Measurements from ENCODE around the gene PTCH1.

The PTCH1 gene

DNA sequence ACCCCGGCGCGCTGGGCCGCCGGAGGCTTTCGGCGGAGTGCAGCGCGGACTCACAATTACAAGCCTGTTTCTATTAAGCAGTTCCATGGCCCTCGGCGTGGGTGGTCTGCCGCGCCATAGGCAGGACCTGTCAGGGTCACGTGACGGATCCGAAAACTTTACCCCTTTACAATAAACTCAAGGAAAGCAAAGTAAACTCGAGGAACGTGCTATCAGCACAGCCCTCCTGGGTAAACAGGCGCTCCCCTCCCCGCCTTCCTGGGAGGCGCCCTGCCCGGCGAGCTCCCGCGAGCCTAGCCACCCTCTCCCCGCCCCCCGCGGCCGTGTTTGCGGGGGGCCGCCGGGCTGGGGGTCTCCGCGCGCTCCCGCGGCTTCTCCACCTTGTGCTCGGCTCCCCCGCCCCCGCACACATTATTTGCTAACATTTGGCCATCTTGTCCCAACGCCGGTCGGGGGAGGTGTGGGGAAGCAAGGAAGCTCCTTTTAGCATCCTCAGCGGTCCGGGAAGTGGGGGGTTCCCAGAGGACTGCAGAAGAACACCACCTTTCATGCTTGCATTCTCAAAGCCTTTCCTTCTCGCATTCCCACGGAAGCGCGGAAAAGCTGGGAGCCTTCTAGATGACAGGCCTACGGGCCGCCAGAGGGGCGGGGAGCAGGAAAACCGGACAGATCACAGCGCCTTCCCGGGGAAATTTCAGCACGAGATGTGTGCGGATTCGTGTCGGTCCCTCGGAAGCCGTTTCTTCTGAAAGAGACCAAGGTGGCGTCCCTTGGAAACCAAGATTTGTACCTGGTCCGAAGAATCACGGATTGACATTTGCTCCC, at the start of gene PTCH1:
Gene PTCH1 (minus strand): TSS at position 238 of the 825 bp plus-strand sequence.
- no peak for DNase-seq

DNA sequence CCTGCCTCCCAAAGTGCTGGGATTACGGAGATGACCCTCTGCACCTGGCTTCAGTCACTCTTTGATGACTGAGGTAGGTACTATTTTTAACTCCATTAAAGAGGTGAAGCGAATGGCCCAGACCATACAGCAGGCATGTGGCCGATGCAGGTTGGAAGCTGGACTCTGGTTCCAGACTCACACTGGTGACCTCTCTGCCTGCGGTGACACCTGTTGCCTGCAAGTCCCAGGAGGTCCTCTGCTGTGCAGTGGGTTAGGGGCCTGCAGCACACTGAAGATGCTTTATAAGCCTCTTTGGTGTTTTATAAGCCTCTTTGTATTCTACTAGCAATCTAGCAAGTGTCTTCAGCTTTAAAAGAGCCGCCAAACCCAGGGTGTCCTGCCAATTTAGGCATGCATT, 49.2 kb upstream of the PTCH1 start:
- no peak for DNase-seq

DNA sequence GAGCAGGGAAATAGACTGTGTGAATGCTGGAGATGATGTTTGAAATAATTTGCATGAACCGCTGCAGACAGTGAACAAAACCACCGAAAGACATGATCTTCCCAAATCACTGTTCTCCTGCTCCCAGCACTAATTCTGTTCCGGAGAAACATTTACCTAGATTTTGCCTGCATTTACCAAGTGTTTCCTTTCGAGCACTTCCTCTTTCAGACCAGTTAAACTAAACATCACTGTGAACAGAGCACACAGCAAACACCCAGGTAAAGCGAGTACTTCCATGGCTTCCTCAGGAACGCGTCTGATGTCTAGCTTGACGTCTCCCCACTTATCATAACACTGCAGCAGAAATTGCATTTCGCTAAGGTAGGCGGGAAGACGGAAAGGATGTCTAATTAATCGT, 45.1 kb upstream of the PTCH1 start:
- DNase-seq: no peak

DNA sequence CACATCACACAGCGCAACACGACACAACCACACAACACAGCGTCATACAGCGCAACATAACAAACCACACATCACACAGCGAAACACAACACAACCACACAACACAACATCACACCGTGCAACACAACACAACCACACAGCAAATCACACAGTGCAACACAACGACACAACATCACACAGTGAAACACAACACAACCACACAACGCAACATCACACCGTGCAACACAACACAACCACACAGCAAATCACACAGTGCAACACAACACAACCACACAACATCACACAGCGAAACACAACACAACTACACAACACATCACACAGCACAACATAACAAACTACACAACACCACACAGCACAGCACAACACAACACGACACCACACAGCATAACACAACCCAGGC, 40.4 kb upstream of the PTCH1 start:
- no peak for DNase-seq

DNA sequence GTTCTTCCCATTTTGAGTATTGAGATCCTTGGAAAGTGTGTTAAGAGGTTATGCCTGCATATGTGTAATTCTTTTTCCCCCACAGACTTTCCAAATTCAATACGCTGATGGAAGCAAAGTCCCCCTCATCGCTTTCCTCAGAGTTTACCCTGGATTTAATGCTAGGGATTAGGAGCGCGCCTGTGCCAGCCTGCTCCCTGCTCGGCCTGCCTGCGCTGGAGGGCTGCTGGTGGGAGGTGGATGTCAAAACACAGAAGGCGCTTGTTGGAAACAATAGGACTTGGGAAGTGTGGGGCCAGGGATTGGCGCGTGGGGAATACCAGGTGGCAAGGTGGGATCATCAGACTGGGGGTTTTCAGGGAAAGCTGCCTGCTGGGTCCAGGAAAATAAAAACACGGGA, 39.8 kb upstream of the PTCH1 start:
- no peak for DNase-seq

DNA sequence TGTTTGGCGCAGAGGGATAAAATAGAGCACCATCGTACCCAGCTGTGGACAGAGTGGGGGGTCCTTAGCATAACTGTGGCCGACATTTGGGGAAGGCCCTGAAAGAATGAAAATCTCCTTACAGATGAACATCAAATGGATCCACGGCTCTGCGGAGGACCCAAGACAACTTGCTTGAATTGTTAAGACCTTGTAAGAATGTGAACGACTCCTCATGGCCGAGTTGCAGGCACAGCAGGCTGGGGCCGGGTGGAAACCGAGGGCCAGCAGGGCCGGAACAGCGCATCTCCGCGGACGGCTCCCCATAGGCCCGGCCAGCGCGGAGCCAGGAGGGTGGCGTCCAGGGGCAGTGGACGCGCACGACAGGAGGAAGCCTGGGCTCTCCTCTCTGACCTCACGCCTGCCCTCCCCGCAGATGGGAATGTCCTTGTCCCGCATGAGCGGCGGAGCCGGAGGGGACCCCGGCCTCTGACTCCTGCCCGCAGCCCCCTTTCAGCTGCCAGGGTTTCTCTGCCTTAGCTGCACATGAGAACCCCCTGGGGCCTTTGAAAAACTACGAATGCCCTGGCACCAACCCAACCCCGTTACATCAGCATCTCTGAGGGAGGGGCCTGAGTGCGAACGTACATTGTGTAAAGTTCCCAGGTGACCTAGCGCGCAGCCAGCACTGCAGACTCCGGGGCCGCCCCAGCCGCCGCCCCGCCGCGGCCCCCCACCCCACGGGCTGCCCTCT, 36.2 kb upstream of the PTCH1 start:
- no peak for DNase-seq

DNA sequence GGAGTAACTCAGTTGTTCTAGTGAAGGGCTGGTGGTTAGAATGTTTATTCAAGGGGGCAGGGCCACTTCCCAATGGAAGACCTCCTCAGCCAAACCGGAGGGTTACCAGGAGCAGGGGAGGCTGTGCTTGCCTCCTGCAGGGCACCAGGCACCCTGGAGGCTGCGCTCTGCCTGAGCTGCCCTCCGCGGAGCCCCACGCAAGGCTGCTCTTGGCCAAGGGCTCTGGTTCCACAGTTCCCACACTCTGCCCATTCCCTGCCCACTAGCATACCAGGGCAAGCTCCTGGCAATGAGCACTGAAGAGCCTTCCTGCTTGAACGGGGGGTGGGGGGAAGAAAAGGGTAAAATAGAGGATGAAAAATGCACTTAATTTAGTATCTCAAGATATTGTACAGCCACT, 35.5 kb upstream of the PTCH1 start:
- no peak for DNase-seq

DNA sequence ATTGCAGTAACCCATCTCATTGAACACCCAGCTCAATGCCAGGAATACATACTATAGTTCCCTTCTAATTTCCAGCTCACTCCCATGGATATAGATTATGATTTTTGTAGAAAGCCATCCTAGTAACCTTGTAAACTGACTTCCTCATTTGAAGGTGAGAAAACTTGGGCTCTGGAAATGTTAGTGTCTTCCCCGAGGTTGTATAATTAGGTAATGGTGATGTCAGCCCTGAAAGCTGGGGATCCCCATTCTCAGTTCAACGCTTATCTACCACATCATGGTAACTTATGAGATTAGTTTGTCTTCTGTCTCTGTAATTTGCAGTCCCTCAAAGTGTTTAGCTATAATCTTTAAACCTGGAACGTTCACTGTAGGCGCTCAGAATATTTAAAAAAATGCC, 34.6 kb upstream of the PTCH1 start:
- DNase-seq: no peak

DNA sequence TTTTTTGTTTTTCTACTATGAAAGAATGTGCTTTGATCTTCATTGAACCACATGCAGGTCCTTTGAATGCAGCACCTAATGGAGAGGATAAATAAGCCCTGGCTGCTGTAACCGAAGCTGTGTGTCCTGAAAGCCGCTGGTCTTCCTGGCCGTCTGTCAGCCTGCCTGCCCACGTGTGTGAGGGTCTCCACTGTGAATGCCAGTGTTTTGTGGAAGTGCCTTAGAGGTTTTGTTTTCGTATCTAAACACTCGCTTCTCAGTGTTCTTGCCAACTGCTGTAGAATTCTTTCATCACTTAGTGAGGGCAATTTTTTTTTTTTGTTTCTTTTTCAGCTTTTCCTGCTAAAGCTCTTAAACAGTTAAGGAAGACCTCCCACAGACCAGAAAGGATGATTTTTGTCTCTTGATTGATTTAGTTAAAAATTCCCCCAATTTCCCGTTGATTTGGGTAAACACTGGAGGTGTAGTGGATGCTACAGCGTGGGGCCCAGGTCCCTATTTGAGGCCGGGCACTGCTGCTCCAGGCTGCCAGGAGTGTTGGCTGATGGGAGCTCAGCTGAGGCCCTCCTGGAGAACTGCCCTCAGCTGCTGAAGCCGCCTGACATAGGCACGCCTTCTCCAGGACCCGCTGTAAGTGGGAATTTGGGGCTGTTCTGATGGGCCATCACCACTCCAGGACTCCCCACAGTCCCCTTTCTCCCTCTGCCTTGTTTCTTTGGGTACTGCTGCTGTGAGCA, 29.2 kb upstream of the PTCH1 start:
- no peak for DNase-seq

DNA sequence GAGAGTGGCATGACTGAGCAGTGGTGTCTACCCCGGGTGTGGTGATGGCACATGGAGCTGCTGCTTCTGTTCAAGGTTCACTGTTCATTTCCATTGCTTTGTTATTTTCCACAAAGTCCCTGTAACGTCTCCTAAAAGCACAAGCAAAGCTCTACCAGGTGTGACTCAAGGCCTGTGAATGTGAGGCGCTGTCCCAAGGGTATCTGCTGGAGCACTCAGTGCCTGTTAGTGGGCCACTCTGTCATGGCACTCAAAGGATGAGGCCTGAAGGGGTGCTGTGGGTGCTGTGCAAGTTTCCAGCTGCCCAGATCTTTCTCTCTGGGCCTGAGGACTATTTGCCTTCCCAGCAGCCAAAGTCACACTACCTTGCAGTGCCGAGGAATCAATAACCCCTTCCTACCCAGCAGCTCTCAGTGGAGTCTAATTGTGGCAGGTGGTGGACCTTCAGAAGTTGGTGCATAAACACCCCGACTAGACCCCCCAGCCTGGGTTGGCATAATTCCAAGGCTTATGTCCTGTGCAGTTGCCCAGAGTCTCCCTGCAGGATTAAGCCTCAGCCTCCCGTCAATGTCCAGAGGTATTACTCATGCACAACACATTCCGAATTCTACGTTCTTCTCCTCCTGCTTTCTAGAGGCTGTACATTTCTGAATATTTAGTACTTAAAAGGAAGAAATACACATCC, 17.4 kb upstream of the PTCH1 start:
- no peak for DNase-seq

DNA sequence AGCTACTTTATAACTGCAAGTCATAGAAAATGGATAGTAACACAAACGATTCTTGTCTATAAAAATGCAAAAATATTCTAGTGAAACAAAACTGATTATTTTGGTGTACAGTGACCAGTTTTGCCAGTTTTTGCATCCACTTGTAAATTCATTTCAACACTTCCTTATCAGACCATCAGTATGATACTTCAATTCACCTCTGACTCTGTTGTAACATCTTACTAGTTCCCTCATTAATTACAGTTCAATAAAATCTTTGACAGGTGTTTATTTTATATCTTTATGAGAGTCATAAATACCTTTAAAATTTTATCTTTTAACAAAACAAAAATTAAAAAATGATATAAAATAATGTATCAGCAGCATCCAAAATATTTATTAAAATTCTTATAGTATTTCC, 13.1 kb upstream of the PTCH1 start:
- no peak for DNase-seq

DNA sequence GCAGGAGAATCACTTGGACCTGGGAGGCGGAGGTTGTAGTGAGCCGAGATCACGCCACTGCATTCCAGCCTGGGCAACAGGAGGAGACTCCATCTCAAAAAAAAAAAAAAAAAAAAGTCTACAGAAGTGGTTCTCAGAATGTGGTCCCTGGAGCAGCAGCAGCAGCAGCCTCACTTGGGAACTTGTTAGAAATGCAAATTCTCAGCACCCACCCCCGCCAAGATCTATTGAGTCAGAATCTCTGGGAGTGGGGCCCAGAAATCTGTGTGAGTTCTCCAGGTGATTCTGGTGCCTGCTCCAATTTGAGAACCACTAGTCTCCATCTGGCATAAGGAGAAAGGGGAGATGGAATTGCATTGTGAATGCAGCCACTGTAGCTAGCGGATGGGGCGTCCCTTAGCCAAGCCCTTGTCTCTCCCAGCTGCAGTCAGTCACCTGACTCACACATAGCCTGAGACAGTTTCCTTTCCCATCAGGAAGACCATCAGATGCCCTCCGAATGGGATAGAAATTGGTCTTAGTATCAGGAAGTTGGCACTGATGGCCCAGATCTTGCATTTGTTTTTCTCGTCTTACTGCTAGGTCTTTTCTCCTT, 12.2 kb upstream of the PTCH1 start:
- DNase-seq: no peak

DNA sequence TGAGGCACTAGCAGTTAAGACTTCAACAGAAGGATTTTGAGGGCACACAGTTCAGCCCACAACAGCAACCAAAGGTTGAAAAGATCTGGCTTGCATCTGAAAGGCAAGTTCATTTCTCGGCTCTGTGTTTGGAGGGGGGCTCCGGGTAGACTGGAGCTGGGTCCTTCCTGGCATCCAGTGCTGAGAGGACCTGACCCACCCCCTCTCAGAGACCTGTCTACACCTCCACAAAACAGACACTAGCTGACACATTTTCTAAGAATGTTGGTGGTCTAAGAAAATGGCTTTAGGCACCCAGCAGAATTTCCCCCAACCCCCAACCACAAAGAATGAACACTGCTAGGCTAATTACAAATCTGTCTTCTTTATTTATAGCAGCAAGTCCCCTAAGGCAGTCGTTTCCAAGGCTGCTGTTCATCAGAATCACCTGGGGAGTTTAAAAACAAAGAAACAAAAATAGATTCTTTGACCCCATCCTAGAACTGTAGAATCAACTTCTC, 6.2 kb upstream of the PTCH1 start:
- no peak for DNase-seq

DNA sequence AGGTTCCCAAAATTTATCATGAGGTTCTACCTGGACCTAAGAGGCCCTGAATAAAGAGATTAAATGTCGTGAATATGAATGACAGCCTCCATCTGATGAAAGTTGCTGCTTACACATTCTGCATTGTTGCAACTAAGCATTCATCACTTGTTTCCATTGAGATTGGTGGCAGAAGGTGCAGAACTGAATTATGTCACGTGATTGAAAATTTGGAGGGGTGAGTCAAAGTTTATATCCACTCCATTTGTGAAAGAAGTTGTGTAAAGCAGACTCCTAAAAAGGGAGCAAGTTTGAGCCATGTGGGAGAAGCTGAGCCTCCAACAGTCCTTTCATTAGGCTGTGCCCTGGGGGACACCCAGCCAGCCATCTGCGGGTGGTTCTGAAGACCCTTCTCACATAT, 4.9 kb upstream of the PTCH1 start:
- no peak for DNase-seq

DNA sequence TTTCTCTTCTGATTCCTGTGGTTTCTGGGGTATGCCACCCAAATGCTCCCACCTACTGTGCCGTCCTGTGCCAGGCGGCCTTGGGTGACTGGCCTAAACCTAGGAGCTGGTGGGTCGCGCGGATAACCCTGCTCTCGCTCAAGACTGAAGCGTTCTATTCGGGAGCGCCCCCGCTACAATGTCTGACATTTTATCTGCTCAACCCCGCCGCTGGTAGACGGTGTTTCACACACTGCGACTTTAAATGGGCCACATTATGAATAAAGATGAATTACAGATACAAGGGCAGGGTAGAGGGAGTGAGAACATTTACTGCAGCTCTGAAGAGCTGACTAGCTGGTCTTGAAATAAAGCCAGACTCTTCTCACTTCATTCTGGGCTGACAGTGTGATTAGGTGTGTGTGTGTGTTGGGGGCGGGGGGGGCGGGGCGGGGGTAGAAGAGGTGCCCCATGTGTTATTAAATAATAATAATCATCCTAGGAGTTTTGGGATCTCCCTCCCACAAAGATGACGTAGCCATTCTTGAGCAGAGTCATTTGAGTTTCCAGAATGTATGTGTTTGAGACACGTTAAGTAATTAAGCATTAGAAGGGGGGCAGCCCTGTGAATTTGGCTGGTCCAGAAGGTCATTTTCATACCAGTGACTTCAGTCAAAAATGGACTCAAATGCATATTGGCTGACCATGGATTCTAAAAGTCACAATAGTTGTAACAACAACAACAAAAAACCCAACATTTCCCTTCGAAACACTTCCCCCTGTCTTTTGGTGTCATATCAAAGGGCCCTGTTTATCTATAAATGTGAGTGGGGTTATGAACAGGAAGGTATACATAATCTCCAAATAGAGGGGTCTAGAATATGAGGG, 1.0 kb upstream of the PTCH1 start:
- DNase-seq: no peak

DNA sequence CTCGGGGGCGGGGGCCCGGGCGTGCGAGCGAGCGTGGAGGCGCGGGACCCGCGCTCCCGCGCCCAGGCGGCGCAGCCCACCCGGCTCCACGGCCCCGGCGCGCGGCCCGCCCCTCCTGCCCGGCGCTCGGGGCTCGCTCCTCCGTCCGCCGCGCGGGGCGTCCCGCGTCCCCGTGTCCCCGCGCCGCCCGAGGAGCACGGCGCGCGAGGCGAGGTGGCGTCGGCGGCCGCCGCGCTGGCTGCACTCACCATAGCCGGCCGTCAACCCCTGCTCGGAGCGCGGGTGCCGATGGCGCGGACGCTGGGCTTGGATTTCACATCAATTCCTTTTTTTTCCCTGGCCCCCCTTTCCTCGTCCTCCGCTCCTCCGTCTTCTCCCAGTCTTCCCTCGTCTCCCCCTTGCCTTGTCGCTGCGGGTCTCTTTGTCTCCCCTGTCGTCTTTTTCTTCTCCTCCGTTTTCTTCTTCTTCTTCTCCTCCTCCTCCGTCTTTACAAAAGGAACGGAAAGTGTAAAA, 494 bp downstream of the PTCH1 start:
- DNase-seq: no peak

DNA sequence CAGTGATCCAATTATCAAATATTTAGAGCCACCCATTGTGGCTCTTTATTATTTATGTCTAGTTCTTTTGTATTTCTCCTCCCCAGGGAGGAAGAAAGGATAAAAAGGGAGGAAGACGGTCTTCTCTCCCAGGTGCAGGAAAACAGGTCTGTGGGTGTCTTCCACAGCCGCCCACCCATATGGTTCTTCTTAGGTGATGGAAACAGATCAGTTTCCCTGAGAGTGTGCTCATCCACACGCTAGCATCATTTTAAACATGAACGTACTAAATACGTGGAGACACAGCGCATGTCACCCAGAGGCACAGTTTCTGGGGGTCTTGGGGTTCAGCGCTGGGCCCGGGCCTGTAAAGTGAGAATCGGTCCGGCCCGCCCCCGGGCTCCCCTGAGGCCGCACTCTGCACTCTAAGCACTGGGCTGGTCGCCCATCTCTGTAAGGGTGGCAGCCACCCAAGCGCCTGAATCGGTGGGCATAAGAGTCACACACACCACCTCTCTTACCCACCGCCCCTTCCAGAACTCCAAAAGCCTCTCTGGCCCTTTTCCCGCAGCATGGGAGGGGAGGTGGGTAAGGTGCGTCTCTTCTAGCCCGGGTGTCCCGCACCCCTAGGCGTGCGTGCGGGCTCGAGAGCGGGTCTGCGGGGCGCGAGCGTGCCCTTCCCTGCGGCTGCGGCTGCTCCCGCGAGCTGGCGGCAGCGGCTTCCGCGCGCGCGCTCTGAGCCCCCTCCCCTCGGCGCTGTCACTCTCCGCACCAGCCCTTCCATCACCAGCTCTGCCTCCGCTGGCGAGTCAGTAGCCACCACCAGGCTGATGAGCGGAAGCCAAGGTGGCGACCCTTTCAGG, 1.3 kb downstream of the PTCH1 start:
- no peak for DNase-seq

DNA sequence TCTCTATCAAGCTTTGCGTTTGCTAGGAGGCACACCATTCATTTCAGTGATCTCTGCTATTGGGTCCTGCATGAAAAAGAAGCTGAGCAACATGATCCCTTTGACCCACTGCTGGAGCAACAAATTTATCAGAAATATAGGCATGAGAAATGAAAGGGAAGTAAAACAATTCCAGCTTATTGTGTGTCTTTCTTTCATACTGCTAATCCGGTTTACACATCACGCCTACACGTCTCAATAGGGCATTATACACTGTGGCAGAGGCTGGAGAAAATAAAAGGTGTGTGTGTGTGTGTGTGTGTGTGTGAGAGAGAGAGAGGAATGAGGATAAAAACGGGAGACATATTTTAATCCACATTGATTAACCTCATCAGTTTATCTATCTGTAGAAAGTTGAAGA, 2.4 kb downstream of the PTCH1 start:
- DNase-seq: no peak

DNA sequence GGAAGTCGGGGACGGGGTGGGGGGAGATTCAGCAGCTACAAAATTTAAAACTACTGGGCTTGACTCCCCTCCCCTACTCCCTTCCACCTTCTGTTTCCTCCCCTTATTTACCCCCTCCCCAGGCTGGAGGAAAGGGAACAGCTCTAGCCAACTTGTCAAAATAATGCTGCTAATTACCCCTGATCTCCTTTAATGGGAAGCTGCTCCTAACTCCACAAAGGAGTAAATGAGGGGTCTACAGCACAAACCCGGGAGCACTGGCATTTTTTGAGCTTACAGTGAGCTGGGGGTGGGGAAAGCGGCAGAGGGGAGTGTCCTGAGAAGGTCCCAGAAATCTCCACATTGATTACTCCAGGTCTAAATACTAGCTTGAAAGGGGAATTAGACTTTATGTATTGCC, 3.1 kb downstream of the PTCH1 start:
- no peak for DNase-seq

DNA sequence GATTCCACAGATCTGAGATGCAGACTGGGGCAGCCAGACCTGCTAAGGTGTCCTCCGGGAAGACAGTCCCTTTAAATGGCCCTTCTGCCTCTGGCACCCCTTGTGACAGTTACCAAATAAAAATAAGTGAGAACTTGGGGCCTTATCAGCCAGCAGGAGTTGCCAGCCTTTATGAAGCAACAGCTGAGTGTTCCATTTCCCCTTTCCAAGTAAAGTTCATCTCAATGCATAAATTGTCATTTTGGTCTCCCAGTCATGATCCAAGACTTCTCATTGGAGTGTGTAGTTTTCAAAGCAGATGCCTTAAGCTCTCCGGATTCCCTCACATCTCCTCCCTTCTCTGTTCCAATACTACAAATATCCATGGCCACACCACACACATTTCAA, 4.1 kb downstream of the PTCH1 start:
- no peak for DNase-seq
